HCT116 (cell line): ENCODE results near the gene SLC6A11.

ENCODE experiments used
- CEBPB ChIP-seq: IDR thresholded peaks from 2 replicates; pipeline ENCODE4 v1.6.1; 2012; ENCODE audit warnings: low read depth
- EZH2 ChIP-seq: fragments of 200-600 bp; sonication (generic); IDR thresholded peaks from 2 replicates; pipeline ENCODE4 v1.6.1; 2017; ENCODE audit warnings: antibody characterized with exemption, mixed run types
- EZH2phosphoT487 ChIP-seq: fragments of 200-600 bp; IDR thresholded peaks from 2 replicates; pipeline ENCODE4 v1.6.1; 2018; ENCODE audit warnings: antibody characterized with exemption, borderline replicate concordance
- POLR2A ChIP-seq: IDR thresholded peaks from 2 replicates; pipeline ENCODE4 v1.7.0; 2011; ENCODE audit warnings: borderline replicate concordance; ENCODE audit not compliant: insufficient read depth, insufficient read length; ENCODE audit errors: extremely low read depth
- SIN3A ChIP-seq: IDR thresholded peaks from 2 replicates; pipeline ENCODE4 v1.6.1; 2012; ENCODE audit warnings: low read depth
- TF ChIP-seq, protein P1 (sequence below), 3 experiments: fragments of 200-600 bp in 1 of 3; sonication (generic) in 1 of 3; IDR thresholded peaks in 2 of 3; conservative IDR thresholded peaks in 1 of 3; 2 replicates each; pipeline ENCODE4 v1.5.1; 2012 to 2017; ENCODE audit warnings: low read depth in 2 of 3, low read length in 2 of 3, antibody characterized with exemption in 1 of 3, borderline replicate concordance in 1 of 3, control low read depth in 1 of 3, mild to moderate bottlenecking in 1 of 3, mixed read lengths in 1 of 3, mixed run types in 1 of 3, moderate library complexity in 1 of 3; ENCODE audit not compliant: insufficient read depth in 1 of 3
- TF ChIP-seq, protein P2 (sequence below): IDR thresholded peaks from 2 replicates; pipeline ENCODE4 v1.6.1; 2012

DNA sequence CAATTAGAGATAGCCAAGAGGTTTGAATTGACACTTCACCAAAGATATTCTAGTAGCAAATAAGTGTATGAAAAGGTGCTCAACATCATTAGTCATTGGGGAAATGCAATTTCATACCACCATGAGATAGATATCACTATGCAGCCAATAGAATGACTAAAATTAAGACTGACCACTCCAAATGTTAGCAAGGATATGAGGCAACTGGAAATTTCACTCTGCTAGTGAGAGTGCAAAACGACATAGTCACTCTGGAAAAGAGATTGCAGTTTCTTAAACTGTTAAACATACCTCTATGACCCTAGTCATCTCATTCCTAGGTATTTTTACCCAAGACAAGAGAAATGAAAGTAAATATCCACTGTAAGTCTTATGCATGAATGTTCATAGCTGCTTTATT is 27.6 kb upstream of the SLC6A11 start:
- TF ChIP-seq, protein P1, sequence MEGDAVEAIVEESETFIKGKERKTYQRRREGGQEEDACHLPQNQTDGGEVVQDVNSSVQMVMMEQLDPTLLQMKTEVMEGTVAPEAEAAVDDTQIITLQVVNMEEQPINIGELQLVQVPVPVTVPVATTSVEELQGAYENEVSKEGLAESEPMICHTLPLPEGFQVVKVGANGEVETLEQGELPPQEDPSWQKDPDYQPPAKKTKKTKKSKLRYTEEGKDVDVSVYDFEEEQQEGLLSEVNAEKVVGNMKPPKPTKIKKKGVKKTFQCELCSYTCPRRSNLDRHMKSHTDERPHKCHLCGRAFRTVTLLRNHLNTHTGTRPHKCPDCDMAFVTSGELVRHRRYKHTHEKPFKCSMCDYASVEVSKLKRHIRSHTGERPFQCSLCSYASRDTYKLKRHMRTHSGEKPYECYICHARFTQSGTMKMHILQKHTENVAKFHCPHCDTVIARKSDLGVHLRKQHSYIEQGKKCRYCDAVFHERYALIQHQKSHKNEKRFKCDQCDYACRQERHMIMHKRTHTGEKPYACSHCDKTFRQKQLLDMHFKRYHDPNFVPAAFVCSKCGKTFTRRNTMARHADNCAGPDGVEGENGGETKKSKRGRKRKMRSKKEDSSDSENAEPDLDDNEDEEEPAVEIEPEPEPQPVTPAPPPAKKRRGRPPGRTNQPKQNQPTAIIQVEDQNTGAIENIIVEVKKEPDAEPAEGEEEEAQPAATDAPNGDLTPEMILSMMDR (IDR thresholded peaks at IDR 0.05 in 2 of 3, conservative IDR thresholded peaks at IDR 0.05 in 1 of 3; ENCODE audit: borderline replicate concordance in 1 of 3, insufficient read depth in 1 of 3, low read depth in 2 of 3, low read length in 2 of 3) = no peak
- TF ChIP-seq POLR2A = no peak
- TF ChIP-seq, protein P2, sequence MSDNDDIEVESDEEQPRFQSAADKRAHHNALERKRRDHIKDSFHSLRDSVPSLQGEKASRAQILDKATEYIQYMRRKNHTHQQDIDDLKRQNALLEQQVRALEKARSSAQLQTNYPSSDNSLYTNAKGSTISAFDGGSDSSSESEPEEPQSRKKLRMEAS = no peak
- TF ChIP-seq CEBPB = no peak
- TF ChIP-seq SIN3A = no peak
- 0 out of 2 replicates have a peak, but pooled peaks have one; percentile 60 for TF ChIP-seq EZH2
- TF ChIP-seq EZH2phosphoT487 = no peak
